Right lobe of liver (tissue), 6 donors: ENCODE measurements around the gene DEXI. TPM values are rescaled to one million over a fixed set of nuclear protein-coding genes. Genes with fewer than 3 reads are reported as not detected.
A peak's percentile ranks its signal among the peaks of the same experiment; 100 is the strongest.

Source experiments
- ATAC-seq, 4 donors: fragments of 200-7000 bp; cut with Tn5 transposase; one replicate each; pipeline ENCODE4 v1.9.1; 2020; ENCODE audit warnings: mild to moderate bottlenecking in 4 of 4, moderate library complexity in 4 of 4
- DNase-seq, 3 donors: peaks; one replicate each; pipeline ENCODE4 v3.0.0-alpha.2; 2020
- H3K27ac ChIP-seq, 3 donors: fragments of 200-600 bp; one replicate each; pipeline ENCODE4 v1.8.0; 2022
- H3K27me3 ChIP-seq, 2 donors: fragments of 200-600 bp; one replicate each; pipeline ENCODE4 v1.8.0; 2022
- H3K36me3 ChIP-seq, 4 donors: fragments of 200-600 bp; sonication (generic) in 1 of 4; one replicate each; pipeline versions ENCODE4 v1.5.1 to v1.8.0; 2017 to 2022; ENCODE audit warnings: control low read depth in 1 of 4
- H3K4me1 ChIP-seq, 4 donors: fragments of 200-600 bp; sonication (generic) in 1 of 4; one replicate each; pipeline versions ENCODE4 v1.5.1 to v1.8.0; 2017 to 2022; ENCODE audit warnings: control low read depth in 1 of 4
- H3K4me3 ChIP-seq, 3 donors: fragments of 200-600 bp; one replicate each; pipeline ENCODE4 v1.8.0; 2022
- H3K9me3 ChIP-seq, 4 donors: fragments of 200-600 bp; sonication (generic) in 1 of 4; one replicate each; pipeline versions ENCODE4 v1.5.1 to v1.8.0; 2017 to 2022; ENCODE audit warnings: control low read depth in 1 of 4
- POLR2A ChIP-seq: fragments of 450-650 bp; IDR thresholded peaks from one replicate; pipeline ENCODE4 v1.6.1; 2017; ENCODE audit warnings: antibody characterized with exemption, mild to moderate bottlenecking
- WGBS: methylation state at CpG from one replicate; pipeline ENCODE4 v1.1.6; 2018; ENCODE audit warnings: low coverage, low lambda C conversion rate; ENCODE audit not compliant: insufficient coverage; ENCODE audit errors: missing lambda C conversion rate; 5-methylcytosine and 5-hydroxymethylcytosine counted together
- intact Hi-C, 2 donors: fragments of 100-400 bp; cut with DNase I; formaldehyde crosslinking; loops; one replicate each; pipeline versions ENCODE4 v1.11.2 to v1.14.1; 2022
- total RNA-seq, 6 experiments: library from RNA; depleted of rRNA in 2 of 6; stranded (reverse); fragments of >200 nt in 2 of 6; fragmentation: NEBNext Ultra II Directional in 3 of 6; extraction: Animal tissue kit (Norgen Biotek cat#: 25700) in 3 of 6; gene quantifications; one replicate each; pipeline versions ENCODE4 v1.1.0 to v1.2.4, GENCODE V29; 2016 to 2023
- TF ChIP-seq, protein P1 (sequence below), 4 donors: fragments of 200-600 bp in 3 of 4; fragments of 450-650 bp in 1 of 4; IDR thresholded peaks; one replicate each; pipeline versions ENCODE4 v1.5.1 to v1.8.0; 2016 to 2022; ENCODE audit warnings: antibody characterized with exemption in 4 of 4, mild to moderate bottlenecking in 2 of 4
- donor health status: DM: no; HTN: yes; CAD: no.
- donor health status: DM: no; HTN: no; CAD: no.
- donor health status: DM: no; HTN: no; CAD: no.
- donor health status: DM: no; HTN: yes; CAD: no.
- donor health status: DM: no; HTN: yes; CAD: no.

The DEXI gene
- total RNA-seq, 6 experiments from 2014 or later: 35.8 to 93.8 (median 54.1) TPM

DNA sequence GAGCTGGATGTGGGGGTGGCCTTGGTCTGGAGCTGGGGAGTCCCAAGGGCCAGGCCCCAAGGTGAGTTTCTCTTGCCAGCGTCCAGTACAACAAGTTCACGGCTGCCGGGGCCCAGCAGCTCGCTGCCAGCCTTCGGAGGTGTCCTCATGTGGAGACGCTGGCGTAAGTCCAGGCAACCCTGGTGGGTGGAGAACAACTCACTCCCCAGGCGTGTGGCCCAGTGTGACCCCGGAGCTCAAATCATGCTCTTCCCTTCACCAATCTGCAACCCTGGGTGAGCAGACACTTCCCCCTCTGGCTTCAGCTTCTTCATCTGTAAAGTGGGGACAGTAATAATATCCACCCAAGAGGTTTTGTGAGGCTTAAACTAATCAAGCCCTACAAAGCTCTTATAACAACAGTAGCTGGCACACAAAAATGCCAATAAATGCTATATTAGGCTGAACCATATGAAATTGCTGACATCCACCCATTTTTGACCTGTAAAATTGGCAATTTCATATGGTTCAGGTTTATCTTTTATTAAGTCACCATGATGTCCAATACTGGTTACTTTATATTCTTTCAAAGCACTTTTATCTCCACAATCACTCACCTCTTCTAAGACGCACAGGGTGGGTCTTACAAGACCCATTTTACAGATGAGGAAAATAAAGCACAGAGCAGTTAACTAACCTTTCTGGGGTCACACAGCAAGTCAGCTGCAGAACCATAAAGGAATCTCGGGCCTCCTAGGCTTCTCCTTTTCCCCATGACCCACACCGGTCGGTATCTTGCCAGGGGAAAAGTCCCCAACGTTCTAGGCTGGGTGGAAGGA, 19.7 kb downstream of the DEXI start:
- H3K9me3 ChIP-seq: no peaks in the 10 kb centered on the region
- peaks cover 0 to 11% (median 0%) of the 10 kb centered on the region in 4 donors for H3K36me3 ChIP-seq
- ATAC-seq (peak; percentile 35 to 60 (median 56)), DNase-seq (peak; percentile 90 to 95 (median 94))
- intact Hi-C loops: loop anchor here in 1 of 2 donors (5.0 kb wide), 1 partner anchor 185 kb away; no protein-coding TSS in a partner anchor
- no peak for TF ChIP-seq POLR2A
- TF ChIP-seq, protein P1, sequence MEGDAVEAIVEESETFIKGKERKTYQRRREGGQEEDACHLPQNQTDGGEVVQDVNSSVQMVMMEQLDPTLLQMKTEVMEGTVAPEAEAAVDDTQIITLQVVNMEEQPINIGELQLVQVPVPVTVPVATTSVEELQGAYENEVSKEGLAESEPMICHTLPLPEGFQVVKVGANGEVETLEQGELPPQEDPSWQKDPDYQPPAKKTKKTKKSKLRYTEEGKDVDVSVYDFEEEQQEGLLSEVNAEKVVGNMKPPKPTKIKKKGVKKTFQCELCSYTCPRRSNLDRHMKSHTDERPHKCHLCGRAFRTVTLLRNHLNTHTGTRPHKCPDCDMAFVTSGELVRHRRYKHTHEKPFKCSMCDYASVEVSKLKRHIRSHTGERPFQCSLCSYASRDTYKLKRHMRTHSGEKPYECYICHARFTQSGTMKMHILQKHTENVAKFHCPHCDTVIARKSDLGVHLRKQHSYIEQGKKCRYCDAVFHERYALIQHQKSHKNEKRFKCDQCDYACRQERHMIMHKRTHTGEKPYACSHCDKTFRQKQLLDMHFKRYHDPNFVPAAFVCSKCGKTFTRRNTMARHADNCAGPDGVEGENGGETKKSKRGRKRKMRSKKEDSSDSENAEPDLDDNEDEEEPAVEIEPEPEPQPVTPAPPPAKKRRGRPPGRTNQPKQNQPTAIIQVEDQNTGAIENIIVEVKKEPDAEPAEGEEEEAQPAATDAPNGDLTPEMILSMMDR (IDR thresholded peaks at IDR 0.05): no peak
- 38% methylated on average over 6 of the region's 14 CpGs for WGBS
- H3K4me3 ChIP-seq: peak overlapping the region in 2 of 3 donors; percentile 7 to 18
- H3K27ac ChIP-seq: peak overlapping the region; percentile 49 to 79 (median 61)
- no peaks in the 10 kb centered on the region for H3K27me3 ChIP-seq
- H3K4me1 ChIP-seq: peaks cover 0 to 72% (median 32%) of the 10 kb centered on the region in 4 donors

DNA sequence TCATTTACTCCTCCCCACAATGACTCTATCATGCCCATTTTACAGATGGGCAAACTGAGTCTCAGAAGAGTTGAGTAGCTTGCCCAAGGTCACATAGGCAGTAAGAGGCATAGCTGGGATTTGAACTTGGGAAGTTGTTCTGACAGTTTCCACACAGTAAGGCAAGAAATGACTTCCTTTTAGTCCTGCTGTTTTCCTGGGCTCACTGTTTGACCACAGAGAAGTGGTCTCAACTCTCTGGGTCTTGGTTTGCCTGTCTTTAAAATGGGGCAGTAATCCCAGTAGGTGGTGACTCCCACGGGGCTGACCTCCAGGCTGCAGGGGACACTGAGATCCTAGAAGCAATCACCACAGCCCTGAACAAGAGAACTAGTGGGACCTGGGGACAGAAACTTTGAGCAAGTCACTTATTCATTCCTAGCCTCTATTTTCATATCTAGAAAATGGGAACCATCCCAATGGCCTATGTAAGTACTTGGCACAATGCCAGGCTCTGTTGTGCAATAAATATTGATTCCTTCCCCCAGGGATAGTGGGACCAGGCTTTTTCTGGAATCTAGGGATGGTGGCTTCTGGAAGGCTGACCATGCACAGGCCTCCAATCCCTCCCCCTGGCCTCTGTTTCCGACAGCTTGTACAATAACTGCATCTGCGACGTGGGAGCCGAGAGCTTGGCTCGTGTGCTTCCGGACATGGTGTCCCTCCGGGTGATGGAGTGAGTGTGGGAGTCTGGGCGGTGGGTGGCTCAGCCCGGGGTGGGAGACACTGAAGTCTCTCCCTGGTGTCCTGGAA, 20.5 kb downstream of the DEXI start:
- peak in 3 of 4 donors; percentile 2 to 15 (median 3) for ATAC-seq

DNA sequence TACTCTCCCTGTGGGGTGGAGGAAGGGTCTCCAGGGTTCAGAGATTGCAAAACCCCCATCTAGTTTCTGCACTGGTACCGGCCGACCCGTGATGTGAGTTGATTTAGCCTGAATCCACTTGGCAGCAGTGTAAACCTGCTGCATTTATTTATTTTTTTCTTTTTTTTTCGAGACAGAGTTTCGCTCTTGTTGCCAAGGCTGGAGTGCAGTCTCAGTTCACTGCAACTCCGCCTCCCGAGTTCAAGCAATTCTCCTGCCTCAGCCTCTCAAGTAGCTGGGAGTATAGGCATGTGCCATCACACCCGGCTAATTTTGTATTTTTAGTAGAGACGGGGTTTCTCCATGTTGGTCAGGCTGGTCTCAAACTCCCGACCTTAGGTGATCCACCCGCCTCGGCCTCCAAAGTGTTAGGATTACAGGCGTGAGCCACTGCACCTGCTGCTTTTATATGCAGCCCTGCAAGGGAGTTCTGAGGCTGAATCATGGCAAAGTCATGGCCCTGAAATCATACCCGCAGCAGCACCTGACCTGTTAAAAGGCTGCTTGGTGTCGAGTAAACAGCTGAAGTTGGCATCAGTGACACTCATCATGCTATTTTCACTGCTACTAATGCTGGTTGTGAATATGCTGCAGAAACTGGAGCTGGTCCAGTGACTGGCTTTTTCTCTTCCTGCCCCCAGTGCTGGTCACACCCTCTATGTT, 21.4 kb downstream of the DEXI start:
- Histone ChIP-seq H3K4me3 (no peak overlapping the region), H3K4me1 (peaks cover 0 to 55% (median 26%) of the 10 kb centered on the region in 4 donors), H3K27me3 (no peaks in the 10 kb centered on the region), H3K27ac (peak overlapping the region; percentile 49 to 79 (median 61)), H3K36me3 (peaks cover 0 to 8% (median 0%) of the 10 kb centered on the region in 4 donors), H3K9me3 (no peaks in the 10 kb centered on the region)
- intact Hi-C loops: loop anchor here in 1 of 2 donors (5.0 kb wide), 1 partner anchor 184 kb away; no protein-coding TSS in a partner anchor
- peak in 2 of 4 donors; percentile 13 to 17 for ATAC-seq
- no peak for TF ChIP-seq POLR2A
- TF ChIP-seq, protein P1 (IDR thresholded peaks at IDR 0.05): no peak
- WGBS: 28% methylated on average over 15 of the region's 15 CpGs
- DNase-seq: no peak

More for the DNA sequence above, 20.5 kb downstream of the DEXI start:
- no peak for TF ChIP-seq POLR2A
- TF ChIP-seq, protein P1 (IDR thresholded peaks at IDR 0.05): no peak
- peaks cover 0 to 9% (median 0%) of the 10 kb centered on the region in 4 donors for H3K36me3 ChIP-seq
- no peaks in the 10 kb centered on the region for H3K9me3 ChIP-seq
- no peak for DNase-seq
- 28% methylated on average over 2 of the region's 10 CpGs for WGBS
- no peaks in the 10 kb centered on the region for H3K27me3 ChIP-seq
- intact Hi-C loops: loop anchor here in 1 of 2 donors (5.0 kb wide), 1 partner anchor 184 kb away; no protein-coding TSS in a partner anchor
- peaks cover 0 to 64% (median 28%) of the 10 kb centered on the region in 4 donors for H3K4me1 ChIP-seq
- peak overlapping the region; percentile 49 to 79 (median 61) for H3K27ac ChIP-seq
- H3K4me3 ChIP-seq: peak overlapping the region in 2 of 3 donors; percentile 7 to 18

DNA sequence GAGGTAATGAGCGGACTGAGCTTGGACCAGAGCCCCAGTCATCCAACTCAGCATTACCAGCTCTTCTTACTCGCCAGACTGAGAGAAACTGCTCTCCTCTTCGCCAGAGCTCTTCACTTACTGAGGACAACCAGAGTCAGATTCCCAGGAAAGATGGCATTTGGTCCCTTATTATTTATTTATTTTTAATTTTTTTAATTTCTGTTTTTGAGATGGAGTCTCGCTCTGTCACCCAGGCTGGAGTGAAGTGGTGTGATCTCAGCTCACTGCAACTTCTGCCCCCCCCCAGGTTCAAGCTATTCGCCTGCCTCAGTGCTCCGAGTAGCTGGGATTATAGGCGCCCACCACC, 23.3 kb downstream of the DEXI start:
- Histone ChIP-seq H3K4me3 (no peak overlapping the region), H3K9me3 (no peaks in the 10 kb centered on the region), H3K36me3 (no peaks in the 10 kb centered on the region), H3K27ac (no peak overlapping the region), H3K4me1 (peaks cover 0 to 41% (median 19%) of the 10 kb centered on the region in 4 donors), H3K27me3 (no peaks in the 10 kb centered on the region)
- no peak for ATAC-seq
- 49% methylated on average over 6 of the region's 7 CpGs for WGBS
- TF ChIP-seq POLR2A: no peak
- TF ChIP-seq, protein P1 (IDR thresholded peaks at IDR 0.05): no peak
- intact Hi-C loops: loop anchor here in 1 of 2 donors (10.0 kb wide), 1 partner anchor 154 kb away; no protein-coding TSS in a partner anchor
- DNase-seq: no peak
